Thyroid gland (tissue), 4 donors: ENCODE measurements around the gene SLC51B. TPM values are rescaled to one million over a fixed set of nuclear protein-coding genes. Genes with fewer than 3 reads are reported as not detected.

Experiments used
- DNase-seq, 2 donors: peaks; one replicate each; pipeline ENCODE4 v3.0.0-alpha.2; 2019
- H3K27ac ChIP-seq, 3 donors: fragments of 200-600 bp; sonication (generic); 1 replicate in 2 of 3; 2 replicates in 1 of 3; pipeline ENCODE4 v1.5.1; 2016 to 2019; ENCODE audit warnings: mild to moderate bottlenecking in 1 of 3, moderate library complexity in 1 of 3
- H3K27me3 ChIP-seq: fragments of 200-600 bp; sonication (generic); one replicate; pipeline ENCODE4 v1.5.1; 2019
- H3K36me3 ChIP-seq, 2 donors: fragments of 200-600 bp; sonication (generic); one replicate each; pipeline ENCODE4 v1.5.1; 2016 to 2019
- H3K4me1 ChIP-seq, 2 donors: fragments of 200-600 bp; sonication (generic); one replicate each; pipeline ENCODE4 v1.5.1; 2017 to 2019
- H3K4me3 ChIP-seq, 3 donors: fragments of 200-600 bp; sonication (generic); replicated peaks in 1 of 3; 1 replicate in 2 of 3; 2 replicates in 1 of 3; pipeline ENCODE4 v1.5.1; 2016; ENCODE audit warnings: mild to moderate bottlenecking in 1 of 3
- H3K9me3 ChIP-seq: fragments of 200-600 bp; sonication (generic); one replicate; pipeline ENCODE4 v1.5.1; 2017
- CTCF ChIP-seq, 6 experiments: fragments of 200-600 bp in 3 of 6; fragments of 450-650 bp in 3 of 6; sonication (generic) in 3 of 6; IDR thresholded peaks; one replicate each; pipeline ENCODE4 v1.5.1; 2016 to 2019; ENCODE audit warnings: antibody characterized with exemption in 6 of 6, mild to moderate bottlenecking in 2 of 6, inconsistent platforms in 1 of 6, moderate library complexity in 1 of 6
- POLR2A ChIP-seq, 2 donors: fragments of 450-650 bp; IDR thresholded peaks; one replicate each; pipeline ENCODE4 v1.6.1; 2017; ENCODE audit warnings: antibody characterized with exemption in 2 of 2, mild to moderate bottlenecking in 2 of 2, moderate library complexity in 1 of 2
- WGBS, 2 donors: methylation state at CpG; one replicate each; pipeline ENCODE4 v1.1.5; 2017; 5-methylcytosine and 5-hydroxymethylcytosine counted together
- intact Hi-C: fragments of 100-400 bp; cut with DNase I; formaldehyde crosslinking; loops from one replicate; pipeline ENCODE4 v1.15.1; 2023
- total RNA-seq, 4 donors: library from RNA; depleted of rRNA; stranded (reverse); fragments of >200 nt; gene quantifications; one replicate each; pipeline ENCODE4 v1.2.3, GENCODE V29; 2016

SLC51B gene
- total RNA-seq, 4 donors from 2014 or later: not detected

GRCh38 chr15:65094294-65094995 lies 49.3 kb downstream of the SLC51B start:
- H3K36me3 ChIP-seq: peaks cover 7 to 9% of the 10 kb centered on the region in 2 donors
- DNase-seq: no peak

GRCh38 chr15:65095011-65095746 lies 50.0 kb downstream of the SLC51B start:
- peaks cover 0 to 2% of the 10 kb centered on the region in 2 donors for H3K4me1 ChIP-seq
- H3K9me3 ChIP-seq: no peaks in the 10 kb centered on the region
- DNase-seq: no peak
- 85 to 88% methylated on average over 5 of the region's 5 CpGs for WGBS, 2 donors
- peaks cover 12 to 15% of the 10 kb centered on the region in 2 donors for H3K36me3 ChIP-seq
- H3K27ac ChIP-seq: no peak overlapping the region
- intact Hi-C loops: no loop called here
- TF ChIP-seq CTCF (IDR thresholded peaks at IDR 0.05): no peak
- no peak for TF ChIP-seq POLR2A (IDR thresholded peaks at IDR 0.05)
- no peak overlapping the region for H3K4me3 ChIP-seq
- H3K27me3 ChIP-seq: no peaks in the 10 kb centered on the region

More at GRCh38 chr15:65094294-65094995, 49.3 kb downstream of the SLC51B start:
- no peak overlapping the region for H3K4me3 ChIP-seq
- H3K9me3 ChIP-seq: no peaks in the 10 kb centered on the region
- intact Hi-C loops: no loop called here
- peaks cover 5 to 9% of the 10 kb centered on the region in 2 donors for H3K4me1 ChIP-seq
- TF ChIP-seq POLR2A (IDR thresholded peaks at IDR 0.05) (no peak), CTCF (IDR thresholded peaks at IDR 0.05) (no peak)
- no peaks in the 10 kb centered on the region for H3K27me3 ChIP-seq
- WGBS, 2 donors: 91 to 92% methylated on average over 14 of the region's 14 CpGs
- H3K27ac ChIP-seq: no peak overlapping the region

- H3K9me3 ChIP-seq: no peaks in the 10 kb centered on the region
- WGBS, 2 donors: 85 to 91% methylated on average over 6 of the region's 6 CpGs
- no peak for TF ChIP-seq CTCF (IDR thresholded peaks at IDR 0.05)
- no peak for TF ChIP-seq POLR2A (IDR thresholded peaks at IDR 0.05)
- H3K27ac ChIP-seq: no peak overlapping the region
- H3K4me1 ChIP-seq: no peaks in the 10 kb centered on the region
- no peak overlapping the region for H3K4me3 ChIP-seq
- intact Hi-C loops: no loop called here
- DNase-seq: no peak
- peaks cover 13 to 18% of the 10 kb centered on the region in 2 donors for H3K36me3 ChIP-seq
- no peaks in the 10 kb centered on the region for H3K27me3 ChIP-seq
Measured at GRCh38 chr15:65095747-65096104, 50.5 kb downstream of the SLC51B start.

- no peaks in the 10 kb centered on the region for H3K9me3 ChIP-seq
- H3K36me3 ChIP-seq: peaks cover 16 to 18% of the 10 kb centered on the region in 2 donors
- intact Hi-C loops: no loop called here
- TF ChIP-seq CTCF (IDR thresholded peaks at IDR 0.05) (no peak), POLR2A (IDR thresholded peaks at IDR 0.05) (no peak)
- no peak overlapping the region for H3K4me3 ChIP-seq
- H3K4me1 ChIP-seq: no peaks in the 10 kb centered on the region
- 96% methylated on average over 5 of the region's 6 CpGs for WGBS, 2 donors
- no peaks in the 10 kb centered on the region for H3K27me3 ChIP-seq
- DNase-seq: no peak
- no peak overlapping the region for H3K27ac ChIP-seq
Measured at GRCh38 chr15:65096481-65097385, 51.5 kb downstream of the SLC51B start.
